Measurements from ENCODE around the gene POU2F2. TPM values are rescaled to one million over a fixed set of nuclear protein-coding genes. Genes with fewer than 3 reads are reported as not detected.
A peak's percentile ranks its signal among the peaks of the same experiment; 100 is the strongest.
"Not testable (repeated sequence)": the region's sequence is repeated elsewhere in the genome, so short reads cannot be mapped to it uniquely, and the experiment has no call there.

POU2F2 gene
- total and polyA plus RNA-seq, 9 of the 15 experiments (the other 6 are each of a cell fraction or from before 2014, with no cell fraction given): 0.03 to 0.68 (median 0.14) TPM

DNA sequence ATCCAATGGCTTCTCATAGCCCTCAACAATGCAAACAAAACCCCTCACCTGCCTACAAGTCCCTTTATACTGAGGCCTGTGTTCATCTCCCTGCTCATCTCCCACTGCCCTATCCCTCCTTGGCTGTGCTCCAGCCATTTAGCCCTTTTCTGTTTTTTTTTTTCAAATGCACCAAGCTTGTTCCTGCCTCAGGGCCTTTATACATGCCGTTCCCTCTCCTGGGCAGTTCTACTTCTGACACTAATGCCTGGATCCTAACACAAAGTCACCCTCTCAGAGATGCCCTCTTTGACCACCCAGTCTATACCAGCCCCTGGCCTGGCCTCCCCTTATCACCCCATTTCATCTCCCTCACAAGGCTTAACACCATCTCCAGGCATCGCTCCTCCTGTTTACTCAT is 29.4 kb downstream of the POU2F2 start:
- no peaks in the 10 kb centered on the region for H3K79me2 ChIP-seq (ENCODE audit: control insufficient read depth, insufficient read depth, low read length)
- no TSS peak for BruUV-seq (replicated peaks)
- H3K4me3 ChIP-seq: no peak overlapping the region
- ChIA-PET CTCF (ENCODE audit: low intra/inter-chr PET ratio) (no interaction called here), POLR2A (interaction anchor here (0.6 kb wide), 1 partner anchor 33 kb away, joined by 3 read pairs; no protein-coding TSS in a partner anchor)
- in situ Hi-C loops (cut with MboI) (loop anchor here (25.0 kb wide), 1 partner anchor 434 kb away; the partner anchor contains the start of gene CEACAM1), intact Hi-C loops (cut with micrococcal nuclease) (no loop called here)
- no peaks in the 10 kb centered on the region for H3K9me3 ChIP-seq (replicated peaks; ENCODE audit: control insufficient read depth, insufficient read depth, low read depth, low read length)
- no peak for TF ChIP-seq NFRKB (IDR thresholded peaks at IDR 0.05; ENCODE audit: low read depth)
- TF ChIP-seq, protein P1, sequence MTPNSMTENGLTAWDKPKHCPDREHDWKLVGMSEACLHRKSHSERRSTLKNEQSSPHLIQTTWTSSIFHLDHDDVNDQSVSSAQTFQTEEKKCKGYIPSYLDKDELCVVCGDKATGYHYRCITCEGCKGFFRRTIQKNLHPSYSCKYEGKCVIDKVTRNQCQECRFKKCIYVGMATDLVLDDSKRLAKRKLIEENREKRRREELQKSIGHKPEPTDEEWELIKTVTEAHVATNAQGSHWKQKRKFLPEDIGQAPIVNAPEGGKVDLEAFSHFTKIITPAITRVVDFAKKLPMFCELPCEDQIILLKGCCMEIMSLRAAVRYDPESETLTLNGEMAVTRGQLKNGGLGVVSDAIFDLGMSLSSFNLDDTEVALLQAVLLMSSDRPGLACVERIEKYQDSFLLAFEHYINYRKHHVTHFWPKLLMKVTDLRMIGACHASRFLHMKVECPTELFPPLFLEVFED (CRISPR knock-in tag; conservative IDR thresholded peaks at IDR 0.05): no peak
- TF ChIP-seq SRF (CRISPR knock-in tag; IDR thresholded peaks at IDR 0.05): no peak
- TF ChIP-seq, protein P2, sequence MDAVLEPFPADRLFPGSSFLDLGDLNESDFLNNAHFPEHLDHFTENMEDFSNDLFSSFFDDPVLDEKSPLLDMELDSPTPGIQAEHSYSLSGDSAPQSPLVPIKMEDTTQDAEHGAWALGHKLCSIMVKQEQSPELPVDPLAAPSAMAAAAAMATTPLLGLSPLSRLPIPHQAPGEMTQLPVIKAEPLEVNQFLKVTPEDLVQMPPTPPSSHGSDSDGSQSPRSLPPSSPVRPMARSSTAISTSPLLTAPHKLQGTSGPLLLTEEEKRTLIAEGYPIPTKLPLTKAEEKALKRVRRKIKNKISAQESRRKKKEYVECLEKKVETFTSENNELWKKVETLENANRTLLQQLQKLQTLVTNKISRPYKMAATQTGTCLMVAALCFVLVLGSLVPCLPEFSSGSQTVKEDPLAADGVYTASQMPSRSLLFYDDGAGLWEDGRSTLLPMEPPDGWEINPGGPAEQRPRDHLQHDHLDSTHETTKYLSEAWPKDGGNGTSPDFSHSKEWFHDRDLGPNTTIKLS (IDR thresholded peaks at IDR 0.05; ENCODE audit: borderline replicate concordance, low read depth): no peak
- TF ChIP-seq, protein P3, sequence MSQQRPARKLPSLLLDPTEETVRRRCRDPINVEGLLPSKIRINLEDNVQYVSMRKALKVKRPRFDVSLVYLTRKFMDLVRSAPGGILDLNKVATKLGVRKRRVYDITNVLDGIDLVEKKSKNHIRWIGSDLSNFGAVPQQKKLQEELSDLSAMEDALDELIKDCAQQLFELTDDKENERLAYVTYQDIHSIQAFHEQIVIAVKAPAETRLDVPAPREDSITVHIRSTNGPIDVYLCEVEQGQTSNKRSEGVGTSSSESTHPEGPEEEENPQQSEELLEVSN (IDR thresholded peaks at IDR 0.05; ENCODE audit: borderline replicate concordance in 1 of 2, extremely low read depth in 1 of 2, insufficient read depth in 1 of 2, insufficient read length in 1 of 2, low read depth in 1 of 2, low read length in 1 of 2, poor library complexity in 1 of 2, severe bottlenecking in 1 of 2): no peak
- no peak for TF ChIP-seq DMBX1 (CRISPR knock-in tag; IDR thresholded peaks at IDR 0.05; ENCODE audit: borderline replicate concordance)
- TF ChIP-seq ZNF445 (CRISPR knock-in tag; IDR thresholded peaks at IDR 0.05; ENCODE audit: low read depth): no peak
- TF ChIP-seq RBM14 (IDR thresholded peaks at IDR 0.05; ENCODE audit: borderline replicate concordance, insufficient read depth, low read depth, low read length): no peak
- TF ChIP-seq CAMTA2 (CRISPR knock-in tag; conservative IDR thresholded peaks at IDR 0.05): no peak
- TF ChIP-seq ZNF57 (CRISPR knock-in tag; IDR thresholded peaks at IDR 0.05): no peak
- no peaks in the 10 kb centered on the region for H4K20me1 ChIP-seq (replicated peaks; ENCODE audit: control insufficient read depth, insufficient read depth, low read length)
- no peaks in the 10 kb centered on the region for H3K9me1 ChIP-seq (ENCODE audit: control insufficient read depth, insufficient read depth, low read length)
- H3K27me3 ChIP-seq (ENCODE audit: control insufficient read depth in 2 of 2, insufficient read depth in 2 of 2, low read length in 2 of 2): peaks cover 10 to 11% of the 10 kb centered on the region in 2 experiments
- H3K36me3 ChIP-seq (ENCODE audit: control insufficient read depth, insufficient read depth, low read length): no peaks in the 10 kb centered on the region
- H3K9ac ChIP-seq (ENCODE audit: insufficient read depth in 1 of 2, low read depth in 2 of 2, low read length in 2 of 2): peak overlapping the region in 1 of 2 experiments; percentile 7; a peak in 1 of 4 replicates
- DNase-seq (ENCODE audit: extremely low read depth in 1 of 4, low spot score in 3 of 4) (no peak), ATAC-seq (no peak), FAIRE-seq (no peak)
- no peaks in the 10 kb centered on the region for H3K4me1 ChIP-seq (replicated peaks in 1 of 2; ENCODE audit: control insufficient read depth in 2 of 2, insufficient read depth in 2 of 2, low read length in 2 of 2)
- WGBS (ENCODE audit: insufficient coverage, low coverage, missing lambda C conversion rate): 0% methylated on average over 2 of the region's 2 CpGs
- no peak overlapping the region for H2AFZ ChIP-seq (ENCODE audit: low read depth, low read length)
- H3K27ac ChIP-seq (ENCODE audit: extremely low read depth, low read depth, low read length): no peak overlapping the region
- H3K4me2 ChIP-seq (ENCODE audit: insufficient read depth, low read length): no peak overlapping the region

DNA sequence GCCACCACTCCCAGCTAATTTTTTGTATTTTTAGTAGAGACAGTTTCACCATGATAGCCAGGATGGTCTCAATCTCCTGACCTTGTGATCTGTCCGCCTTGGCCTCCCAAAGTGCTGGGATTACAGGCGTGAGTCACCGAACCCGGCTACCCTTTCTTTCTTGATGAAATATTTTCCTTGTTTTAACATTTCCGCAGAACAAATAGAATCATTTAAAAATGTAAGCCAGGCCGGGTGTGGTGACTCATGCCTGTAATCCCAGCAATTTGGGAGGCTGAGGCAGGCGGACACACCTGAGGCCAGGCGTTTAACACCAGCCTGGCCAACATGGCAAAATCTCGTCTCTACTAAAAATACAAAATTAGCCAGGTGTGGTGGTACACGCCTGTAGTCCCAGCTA is 32.0 kb downstream of the POU2F2 start:
- H3K4me1 ChIP-seq (replicated peaks in 1 of 2; ENCODE audit: control insufficient read depth in 2 of 2, insufficient read depth in 2 of 2, low read length in 2 of 2); H3K4me3 ChIP-seq; H4K20me1 ChIP-seq (replicated peaks; ENCODE audit: control insufficient read depth, insufficient read depth, low read length); H3K79me2 ChIP-seq (ENCODE audit: control insufficient read depth, insufficient read depth, low read length); H3K4me2 ChIP-seq (ENCODE audit: insufficient read depth, low read length); H3K27ac ChIP-seq (ENCODE audit: extremely low read depth, low read depth, low read length); FAIRE-seq; H2AFZ ChIP-seq (ENCODE audit: low read depth, low read length); CTCF ChIA-PET (ENCODE audit: low intra/inter-chr PET ratio); H3K36me3 ChIP-seq (ENCODE audit: control insufficient read depth, insufficient read depth, low read length); BruUV-seq (replicated peaks); H3K9me3 ChIP-seq (replicated peaks; ENCODE audit: control insufficient read depth, insufficient read depth, low read depth, low read length); POLR2A ChIA-PET; H3K9ac ChIP-seq (ENCODE audit: insufficient read depth in 1 of 2, low read depth in 2 of 2, low read length in 2 of 2); DNase-seq (ENCODE audit: extremely low read depth in 1 of 4, low spot score in 3 of 4); H3K9me1 ChIP-seq (ENCODE audit: control insufficient read depth, insufficient read depth, low read length); intact Hi-C loops (cut with micrococcal nuclease); ATAC-seq: not testable (repeated sequence)
- in situ Hi-C loops (cut with MboI): loop anchor here (25.0 kb wide), 1 partner anchor 437 kb away; the partner anchor contains the start of gene CEACAM1
- peaks cover 13 to 16% of the 10 kb centered on the region in 2 experiments for H3K27me3 ChIP-seq (ENCODE audit: control insufficient read depth in 2 of 2, insufficient read depth in 2 of 2, low read length in 2 of 2)
- WGBS (ENCODE audit: insufficient coverage, low coverage, missing lambda C conversion rate): 14% methylated on average over 10 of the region's 10 CpGs

Data from K562 (cell line).